Measurements from ENCODE around the gene CD109. TPM values are rescaled to one million over a fixed set of nuclear protein-coding genes. Genes with fewer than 3 reads are reported as not detected.

Gene CD109
- total and polyA plus RNA-seq, 2 experiments from 2014 or later = 3.0 to 8.2 TPM

- no peaks in the 10 kb centered on the region for H3K79me2 ChIP-seq
- no peaks in the 10 kb centered on the region for H3K4me1 ChIP-seq (ENCODE audit: insufficient read depth)
- no peaks in the 10 kb centered on the region for H3K9me2 ChIP-seq (replicated peaks; ENCODE audit: insufficient read depth)
- no peak for DNase-seq (ENCODE audit: low spot score)
- H3K9me3 ChIP-seq (ENCODE audit: low read depth) = no peaks in the 10 kb centered on the region
- H3K27me3 ChIP-seq = no peaks in the 10 kb centered on the region
- H4K20me1 ChIP-seq (ENCODE audit: insufficient read depth, poor library complexity, severe bottlenecking) = no peaks in the 10 kb centered on the region
- H3K36me3 ChIP-seq (replicated peaks; ENCODE audit: insufficient read depth, low read depth) = no peaks in the 10 kb centered on the region
- H2AFZ ChIP-seq = no peak overlapping the region
- TF ChIP-seq EZH2phosphoT487 (IDR thresholded peaks at IDR 0.05; ENCODE audit: low read depth, severe bottlenecking, unreplicated experiment) = no peak
- TF ChIP-seq CTCF (IDR thresholded peaks at IDR 0.05; ENCODE audit: poor library complexity) = no peak
- TF ChIP-seq EZH2 (IDR thresholded peaks at IDR 0.05; ENCODE audit: borderline replicate concordance) = no peak
- no peak overlapping the region for H3K4me3 ChIP-seq
- no peak overlapping the region for H3K4me2 ChIP-seq
- H3K27ac ChIP-seq = no peak overlapping the region
- 57% methylated on average over 1 of the region's 1 CpG for WGBS (ENCODE audit: low lambda C conversion rate, missing lambda C conversion rate)
These were observed 74.0 kb downstream of the CD109 start for GRCh38 chr6:73769976-73770375.

GRCh38 chr6:73774311-73774774 lies 78.3 kb downstream of the CD109 start:
- H3K4me1 ChIP-seq (ENCODE audit: insufficient read depth) = no peaks in the 10 kb centered on the region
- H3K36me3 ChIP-seq (replicated peaks; ENCODE audit: insufficient read depth, low read depth) = no peaks in the 10 kb centered on the region
- no peak for DNase-seq (ENCODE audit: low spot score)
- no peaks in the 10 kb centered on the region for H4K20me1 ChIP-seq (ENCODE audit: insufficient read depth, poor library complexity, severe bottlenecking)
- no peaks in the 10 kb centered on the region for H3K9me3 ChIP-seq (ENCODE audit: low read depth)
- no peaks in the 10 kb centered on the region for H3K79me2 ChIP-seq
- no peak overlapping the region for H3K4me3 ChIP-seq
- H3K9me2 ChIP-seq (replicated peaks; ENCODE audit: insufficient read depth) = no peaks in the 10 kb centered on the region
- H2AFZ ChIP-seq = no peak overlapping the region
- no peaks in the 10 kb centered on the region for H3K27me3 ChIP-seq
- 13% methylated on average over 1 of the region's 1 CpG for WGBS (ENCODE audit: low lambda C conversion rate, missing lambda C conversion rate)
- no peak overlapping the region for H3K4me2 ChIP-seq
- no peak overlapping the region for H3K27ac ChIP-seq
- TF ChIP-seq EZH2 (IDR thresholded peaks at IDR 0.05; ENCODE audit: borderline replicate concordance) (no peak), CTCF (IDR thresholded peaks at IDR 0.05; ENCODE audit: poor library complexity) (no peak), EZH2phosphoT487 (IDR thresholded peaks at IDR 0.05; ENCODE audit: low read depth, severe bottlenecking, unreplicated experiment) (no peak)

GRCh38 chr6:73779943-73780342 lies 83.9 kb downstream of the CD109 start:
- no peak overlapping the region for H3K4me3 ChIP-seq
- TF ChIP-seq CTCF (IDR thresholded peaks at IDR 0.05; ENCODE audit: poor library complexity) (no peak), EZH2phosphoT487 (IDR thresholded peaks at IDR 0.05; ENCODE audit: low read depth, severe bottlenecking, unreplicated experiment) (no peak), EZH2 (IDR thresholded peaks at IDR 0.05; ENCODE audit: borderline replicate concordance) (no peak)
- H3K4me2 ChIP-seq = no peak overlapping the region
- H3K4me1 ChIP-seq (ENCODE audit: insufficient read depth) = no peaks in the 10 kb centered on the region
- no peaks in the 10 kb centered on the region for H3K9me2 ChIP-seq (replicated peaks; ENCODE audit: insufficient read depth)
- H2AFZ ChIP-seq = no peak overlapping the region
- H4K20me1 ChIP-seq (ENCODE audit: insufficient read depth, poor library complexity, severe bottlenecking) = no peaks in the 10 kb centered on the region
- no peaks in the 10 kb centered on the region for H3K79me2 ChIP-seq
- H3K9me3 ChIP-seq (ENCODE audit: low read depth) = no peaks in the 10 kb centered on the region
- DNase-seq (ENCODE audit: low spot score) = no peak
- no peaks in the 10 kb centered on the region for H3K27me3 ChIP-seq
- no peaks in the 10 kb centered on the region for H3K36me3 ChIP-seq (replicated peaks; ENCODE audit: insufficient read depth, low read depth)
- no peak overlapping the region for H3K27ac ChIP-seq

GRCh38 chr6:73782911-73783310 lies 86.9 kb downstream of the CD109 start:
- DNase-seq (ENCODE audit: low spot score) = no peak
- no peaks in the 10 kb centered on the region for H4K20me1 ChIP-seq (ENCODE audit: insufficient read depth, poor library complexity, severe bottlenecking)
- WGBS (ENCODE audit: low lambda C conversion rate, missing lambda C conversion rate) = 50% methylated on average over 1 of the region's 1 CpG
- no peaks in the 10 kb centered on the region for H3K9me3 ChIP-seq (ENCODE audit: low read depth)
- H3K27me3 ChIP-seq = no peaks in the 10 kb centered on the region
- H3K4me2 ChIP-seq = no peak overlapping the region
- H3K36me3 ChIP-seq (replicated peaks; ENCODE audit: insufficient read depth, low read depth) = no peaks in the 10 kb centered on the region
- H3K27ac ChIP-seq = no peak overlapping the region
- H3K4me3 ChIP-seq = no peak overlapping the region
- H2AFZ ChIP-seq = no peak overlapping the region
- no peaks in the 10 kb centered on the region for H3K9me2 ChIP-seq (replicated peaks; ENCODE audit: insufficient read depth)
- H3K79me2 ChIP-seq = no peaks in the 10 kb centered on the region
- TF ChIP-seq EZH2phosphoT487 (IDR thresholded peaks at IDR 0.05; ENCODE audit: low read depth, severe bottlenecking, unreplicated experiment) = no peak
- no peak for TF ChIP-seq EZH2 (IDR thresholded peaks at IDR 0.05; ENCODE audit: borderline replicate concordance)
- TF ChIP-seq CTCF (IDR thresholded peaks at IDR 0.05; ENCODE audit: poor library complexity) = no peak
- no peaks in the 10 kb centered on the region for H3K4me1 ChIP-seq (ENCODE audit: insufficient read depth)

Measured in hepatocyte (in vitro differentiated cells).